HepG2 (cell line): ENCODE results near the gene SPTA1. TPM values are rescaled to one million over a fixed set of nuclear protein-coding genes. Genes with fewer than 3 reads are reported as not detected.

Experiments used
- ATAC-seq: fragments of 200-7000 bp; cut with Tn5 transposase; 3 replicates; pipeline ENCODE4 v1.9.1; 2020; ENCODE audit warnings: mild to moderate bottlenecking, moderate library complexity
- Bru-seq: library from RNA; stranded (reverse); fragments of 400-500 nt; gene quantifications from one replicate; lab custom pipeline; 2021; lab: Mats Ljungman, UMichigan
- BruChase-seq, 2 experiments: library from RNA; stranded (reverse); fragments of 400-500 nt; gene quantifications; one replicate each; lab custom pipeline; 2021; lab: Mats Ljungman, UMichigan
- BruUV-seq: library from RNA; stranded (reverse); fragments of 400-500 nt; replicated peaks from 2 replicates; lab custom pipeline; 2021; lab: Mats Ljungman, UMichigan
- CTCF ChIA-PET: fragments of 300-600 bp; formaldehyde crosslinking; extraction: SDS; loops from one replicate; lab custom pipeline; 2021; ENCODE audit warnings: low total read pairs, inconsistent platforms, low intra/inter-chr PET ratio; lab: Yijun Ruan, JAX
- POLR2A ChIA-PET: fragments of 350-600 bp; sonication (Branson Sonifier 250); formaldehyde crosslinking; loops from one replicate; lab custom pipeline; 2020; ENCODE audit warnings: antibody characterized with exemption, inconsistent platforms; lab: Yijun Ruan, JAX
- DNase-seq: peaks from one replicate; pipeline ENCODE4 v3.0.0-alpha.2; 2015; ENCODE audit warnings: low spot score
- FAIRE-seq: peaks from 3 replicates; lab custom pipeline; 2011; peaks lifted over from hg19 to GRCh38; lab: Jason Lieb, UNC
- H2AFZ ChIP-seq: one replicate; pipeline ENCODE4 v1.6.1; 2011; ENCODE audit warnings: low read length, inconsistent platforms
- H3K27ac ChIP-seq: fragments of 300-600 bp; 3 replicates; pipeline ENCODE4 v1.8.0; 2011; ENCODE audit warnings: mixed run types, mild to moderate bottlenecking, mixed read lengths, low read length, inconsistent platforms; ENCODE audit not compliant: insufficient read depth; ENCODE audit errors: extremely low read length
- H3K27me3 ChIP-seq, 2 experiments: fragments of 200-600 bp in 1 of 2; 2 replicates in 1 of 2; 3 replicates in 1 of 2; pipeline versions ENCODE4 v1.6.0 to v1.8.0; 2011; ENCODE audit warnings: low read length in 2 of 2, mild to moderate bottlenecking in 2 of 2, moderate library complexity in 2 of 2, inconsistent platforms in 1 of 2; ENCODE audit not compliant: insufficient read depth in 2 of 2, control insufficient read depth in 1 of 2
- H3K36me3 ChIP-seq, 2 experiments: fragments of 200-600 bp in 1 of 2; replicated peaks in 1 of 2; 2 replicates in 1 of 2; 3 replicates in 1 of 2; pipeline versions ENCODE4 v1.5.1 to v1.8.0; 2011; ENCODE audit warnings: low read length in 2 of 2, inconsistent platforms in 1 of 2; ENCODE audit not compliant: insufficient read depth in 2 of 2, control insufficient read depth in 1 of 2
- H3K4me1 ChIP-seq: 2 replicates; pipeline ENCODE4 v1.5.1; 2012; ENCODE audit warnings: low read length, inconsistent platforms; ENCODE audit not compliant: insufficient read depth
- H3K4me2 ChIP-seq: 2 replicates; pipeline ENCODE4 v1.6.0; 2011; ENCODE audit warnings: low read depth, low read length, inconsistent platforms
- H3K4me3 ChIP-seq, 3 experiments: fragments of 200-600 bp in 1 of 3; sonication (generic), shearing (Covaris generic) in 1 of 3; replicated peaks in 1 of 3; 2 replicates each; pipeline ENCODE4 v1.5.1; 2011 to 2016; ENCODE audit warnings: low read length in 3 of 3, inconsistent platforms in 2 of 3, low read depth in 2 of 3, mild to moderate bottlenecking in 2 of 3, control low read depth in 1 of 3, mixed read lengths in 1 of 3; ENCODE audit not compliant: insufficient read depth in 1 of 3
- H3K79me2 ChIP-seq: one replicate; pipeline ENCODE4 v1.6.1; 2011; ENCODE audit warnings: low read length, inconsistent platforms; ENCODE audit not compliant: insufficient read depth
- H3K9ac ChIP-seq: 2 replicates; pipeline ENCODE4 v1.6.0; 2011; ENCODE audit warnings: mild to moderate bottlenecking, low read depth, low read length, inconsistent platforms; ENCODE audit not compliant: insufficient read depth
- H3K9me3 ChIP-seq: 2 replicates; pipeline ENCODE4 v1.5.1; 2012; ENCODE audit warnings: mild to moderate bottlenecking, low read length
- H4K20me1 ChIP-seq: 2 replicates; pipeline ENCODE4 v1.6.0; 2011; ENCODE audit warnings: inconsistent platforms, mild to moderate bottlenecking, low read length, moderate library complexity; ENCODE audit not compliant: insufficient read depth
- HMGXB3 ChIP-seq: sonication (generic); formaldehyde crosslinking; IDR thresholded peaks from 2 replicates; pipeline ENCODE4 v1.4.0; 2020; ENCODE audit warnings: missing genetic modification reagents, borderline replicate concordance
- HNF4G ChIP-seq, 2 experiments: sonication (generic) in 1 of 2; formaldehyde crosslinking in 1 of 2; IDR thresholded peaks; 2 replicates each; pipeline versions ENCODE4 v1.4.0 to v1.6.1; 2011 to 2020; ENCODE audit warnings: borderline replicate concordance in 2 of 2, low read depth in 2 of 2, mild to moderate bottlenecking in 2 of 2, low read length in 1 of 2, missing genetic modification reagents in 1 of 2, moderate library complexity in 1 of 2
- MAFK ChIP-seq, 2 experiments: IDR thresholded peaks in 1 of 2; conservative IDR thresholded peaks in 1 of 2; 2 replicates each; pipeline ENCODE4 v1.6.1; 2011; ENCODE audit warnings: improper control_type of control experiment in 2 of 2, low read length in 2 of 2
- TSC22D2 ChIP-seq: sonication (generic); formaldehyde crosslinking; IDR thresholded peaks from 2 replicates; pipeline ENCODE4 v1.5.1; 2020; ENCODE audit warnings: missing genetic modification reagents, mild to moderate bottlenecking, borderline replicate concordance
- WGBS: methylation state at CpG from one replicate; pipeline ENCODE4 v1.1.6; 2017; ENCODE audit warnings: low lambda C conversion rate; 5-methylcytosine and 5-hydroxymethylcytosine counted together
- in situ Hi-C: cut with HindIII; loops from 2 replicates; pipeline ENCODE4 v1.10.0; 2017; ENCODE audit warnings: low pct_unique_long_range_greater_than_20kb; ENCODE audit not compliant: extremely low pct_ligation_motif_present
- intact Hi-C: fragments of 100-400 bp; cut with micrococcal nuclease; formaldehyde crosslinking; loops from one replicate; pipeline ENCODE4 v1.10.0; 2022; ENCODE audit not compliant: unreplicated experiment
- long read RNA-seq, 2 experiments: library from RNA in 1 of 2; library from polyadenylated mRNA in 1 of 2; stranded (forward) in 1 of 2; unstranded in 1 of 2; transcript quantifications; one replicate each; pipeline ENCODE4 v2.0.0, GENCODE V29; 2019 to 2022
- polyA minus RNA-seq, 3 experiments: library from RNA; depleted of rRNA, polyadenylated mRNA; stranded (reverse); fragments of >200 nt; gene quantifications; 2 replicates each; pipeline ENCODE4 v1.2.3, GENCODE V29; 2011; ENCODE audit warnings: low replicate concordance in 1 of 3
- polyA plus RNA-seq, 8 experiments: library from polyadenylated mRNA; depleted of rRNA in 3 of 8; stranded (reverse) in 7 of 8; unstranded in 1 of 8; fragments of >200 nt; fragmentation: Illumina TruSeq in 4 of 8; extraction: Trizol in 4 of 8; gene quantifications; 2 replicates each; pipeline versions ENCODE4 v1.2.1 to v1.2.3, GENCODE V29; 2011 to 2016; ENCODE audit warnings: low read depth in 4 of 8, missing spikeins in 1 of 8, mixed read lengths in 1 of 8; ENCODE audit not compliant: insufficient read depth in 1 of 8
- total RNA-seq, 5 experiments: library from RNA; depleted of rRNA; stranded (reverse); fragments of >200 nt; fragmentation: Illumina TruSeq; extraction: Trizol; gene quantifications; 2 replicates each; pipeline ENCODE4 v1.2.3, GENCODE V29; 2016; ENCODE audit warnings: low read depth in 1 of 5
- TF ChIP-seq, protein P1 (sequence below): sonication (generic); formaldehyde crosslinking; IDR thresholded peaks from 2 replicates; pipeline ENCODE4 v1.5.0; 2020; ENCODE audit warnings: missing genetic modification reagents
- TF ChIP-seq, protein P2 (sequence below): sonication (generic); formaldehyde crosslinking; IDR thresholded peaks from 2 replicates; pipeline ENCODE4 v1.5.0; 2020; ENCODE audit warnings: missing genetic modification reagents

The SPTA1 gene
- total RNA-seq (2016; rRNA removed; fragmentation: Illumina TruSeq; extraction: Trizol) (not detected in 2 replicates), polyA plus RNA-seq (2011; rRNA removed) (not detected in 2 replicates), polyA minus RNA-seq (2011; rRNA and poly(A)+ RNA removed; ENCODE audit: low replicate concordance) (0.40 TPM in 1 of 2 replicates, not detected in the other), Bru-seq, nascent RNA (not detected), BruChase-seq, experiment 1, labeled RNA remaining after a 6-hour chase (percentile 1 among the genes with signal in this experiment), BruChase-seq, experiment 2, labeled RNA remaining after a 2-hour chase (not detected)
- total RNA-seq (2016; cell fraction: cytosol; rRNA removed; fragmentation: Illumina TruSeq; extraction: Trizol; ENCODE audit: low read depth), result not detected in 2 replicates
- not detected in 2 replicates for total RNA-seq (2016; cell fraction: insoluble cytoplasmic fraction; rRNA removed; fragmentation: Illumina TruSeq; extraction: Trizol)
- total RNA-seq (2016; cell fraction: membrane; rRNA removed; fragmentation: Illumina TruSeq; extraction: Trizol), result not detected in 2 replicates
- total RNA-seq (2016; cell fraction: nucleus; rRNA removed; fragmentation: Illumina TruSeq; extraction: Trizol), result not detected in 2 replicates
- polyA plus RNA-seq (2011; cell fraction: cytosol; rRNA removed), result not detected in 2 replicates
- polyA plus RNA-seq (2011; cell fraction: nucleus; rRNA removed), result not detected in 2 replicates
- not detected in 2 replicates for polyA plus RNA-seq (2012)
- not detected in 2 replicates for polyA plus RNA-seq (2016; cell fraction: cytosol; fragmentation: Illumina TruSeq; extraction: Trizol; ENCODE audit: low read depth)
- polyA plus RNA-seq (2016; cell fraction: insoluble cytoplasmic fraction; fragmentation: Illumina TruSeq; extraction: Trizol; ENCODE audit: low read depth), result not detected in 2 replicates
- not detected in 2 replicates for polyA plus RNA-seq (2016; cell fraction: membrane; fragmentation: Illumina TruSeq; extraction: Trizol; ENCODE audit: low read depth)
- polyA plus RNA-seq (2016; cell fraction: nucleus; fragmentation: Illumina TruSeq; extraction: Trizol; ENCODE audit: insufficient read depth, low read depth), result not detected in 2 replicates
- polyA minus RNA-seq (2011; cell fraction: cytosol; rRNA and poly(A)+ RNA removed), result not detected in 2 replicates
- not detected in 2 replicates for polyA minus RNA-seq (2011; cell fraction: nucleus; rRNA and poly(A)+ RNA removed)
- long read RNA-seq, experiment 1, result 0 reads
- long read RNA-seq, experiment 2, result 0 reads

- Histone ChIP-seq H3K27me3 (no peaks in the 10 kb centered on the region), H3K4me3 (no peak within 1 kb of the TSS), H3K9ac (no peak within 1 kb of the TSS), H3K4me2 (no peak within 1 kb of the TSS), H2AFZ (no peak within 1 kb of the TSS), H3K79me2 (no peaks in the 10 kb centered on the region), H4K20me1 (no peaks in the 10 kb centered on the region), H3K27ac (no peak within 1 kb of the TSS), H3K9me3 (0 out of 2 replicates have a peak, but pooled peaks cover 4% of the 10 kb centered on the region), H3K36me3 (no peaks in the 10 kb centered on the region), H3K4me1 (no peaks in the 10 kb centered on the region)
- ChIA-PET POLR2A (no interaction called here), CTCF (no interaction called here)
- DNase-seq (no peak), ATAC-seq (no peak), FAIRE-seq (no peak)
- no TSS peak for BruUV-seq
- in situ Hi-C loops, result no loop called here
- intact Hi-C loops, result no loop called here
- under 1% methylated on average over 7 of the region's 7 CpGs for WGBS
- TF ChIP-seq, protein P1, sequence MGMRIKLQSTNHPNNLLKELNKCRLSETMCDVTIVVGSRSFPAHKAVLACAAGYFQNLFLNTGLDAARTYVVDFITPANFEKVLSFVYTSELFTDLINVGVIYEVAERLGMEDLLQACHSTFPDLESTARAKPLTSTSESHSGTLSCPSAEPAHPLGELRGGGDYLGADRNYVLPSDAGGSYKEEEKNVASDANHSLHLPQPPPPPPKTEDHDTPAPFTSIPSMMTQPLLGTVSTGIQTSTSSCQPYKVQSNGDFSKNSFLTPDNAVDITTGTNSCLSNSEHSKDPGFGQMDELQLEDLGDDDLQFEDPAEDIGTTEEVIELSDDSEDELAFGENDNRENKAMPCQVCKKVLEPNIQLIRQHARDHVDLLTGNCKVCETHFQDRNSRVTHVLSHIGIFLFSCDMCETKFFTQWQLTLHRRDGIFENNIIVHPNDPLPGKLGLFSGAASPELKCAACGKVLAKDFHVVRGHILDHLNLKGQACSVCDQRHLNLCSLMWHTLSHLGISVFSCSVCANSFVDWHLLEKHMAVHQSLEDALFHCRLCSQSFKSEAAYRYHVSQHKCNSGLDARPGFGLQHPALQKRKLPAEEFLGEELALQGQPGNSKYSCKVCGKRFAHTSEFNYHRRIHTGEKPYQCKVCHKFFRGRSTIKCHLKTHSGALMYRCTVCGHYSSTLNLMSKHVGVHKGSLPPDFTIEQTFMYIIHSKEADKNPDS (CRISPR knock-in tag), result no peak
- TF ChIP-seq TSC22D2 (CRISPR knock-in tag) (no peak), HMGXB3 (CRISPR knock-in tag) (no peak), HNF4G (IDR thresholded peaks at IDR 0.05; ENCODE audit: borderline replicate concordance, low read depth, low read length) (no peak), HNF4G (CRISPR knock-in tag; IDR thresholded peaks at IDR 0.05; ENCODE audit: borderline replicate concordance, low read depth) (no peak), MAFK (conservative IDR thresholded peaks at IDR 0.05 in 1 of 2, IDR thresholded peaks at IDR 0.05 in 1 of 2; ENCODE audit: low read length in 2 of 2) (peak; percentile 24 to 47; a peak in 2 of 4 replicates)
- TF ChIP-seq, protein P2, sequence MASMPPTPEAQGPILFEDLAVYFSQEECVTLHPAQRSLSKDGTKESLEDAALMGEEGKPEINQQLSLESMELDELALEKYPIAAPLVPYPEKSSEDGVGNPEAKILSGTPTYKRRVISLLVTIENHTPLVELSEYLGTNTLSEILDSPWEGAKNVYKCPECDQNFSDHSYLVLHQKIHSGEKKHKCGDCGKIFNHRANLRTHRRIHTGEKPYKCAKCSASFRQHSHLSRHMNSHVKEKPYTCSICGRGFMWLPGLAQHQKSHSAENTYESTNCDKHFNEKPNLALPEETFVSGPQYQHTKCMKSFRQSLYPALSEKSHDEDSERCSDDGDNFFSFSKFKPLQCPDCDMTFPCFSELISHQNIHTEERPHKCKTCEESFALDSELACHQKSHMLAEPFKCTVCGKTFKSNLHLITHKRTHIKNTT, result no peak
Observed at GRCh38 chr1:158686111-158687009, at the start of gene SPTA1. Gene SPTA1, minus strand, starts transcription at chr1:158686715. Its CDS starts 198 bp downstream, at chr1:158686517.
